IMR-90 (cell line): Measurements from ENCODE around the gene LYPD6.

Source experiments
- BHLHE40 ChIP-seq: fragments of 150-350 bp; IDR thresholded peaks from 2 replicates; pipeline ENCODE4 v1.6.1; 2016; ENCODE audit warnings: mild to moderate bottlenecking, low read depth, low read length
- CEBPB ChIP-seq: IDR thresholded peaks from 2 replicates; pipeline ENCODE4 v1.6.1; 2012; ENCODE audit warnings: low read depth, low read length, improper control_type of control experiment
- CHD1 ChIP-seq: IDR thresholded peaks from 2 replicates; pipeline ENCODE4 v1.6.1; 2012; ENCODE audit warnings: low read depth, low read length, improper control_type of control experiment
- ELK1 ChIP-seq: fragments of 150-350 bp; IDR thresholded peaks from 2 replicates; pipeline ENCODE4 v1.6.1; 2016; ENCODE audit warnings: low read depth, mild to moderate bottlenecking, low read length, moderate library complexity, borderline replicate concordance
- MAFK ChIP-seq: IDR thresholded peaks from 2 replicates; pipeline ENCODE4 v1.6.1; 2012; ENCODE audit warnings: low read depth, low read length, improper control_type of control experiment
- MAZ ChIP-seq: IDR thresholded peaks from 2 replicates; pipeline ENCODE4 v1.6.1; 2012; ENCODE audit warnings: low read depth, mild to moderate bottlenecking, low read length, improper control_type of control experiment, moderate library complexity, borderline replicate concordance
- MXI1 ChIP-seq: IDR thresholded peaks from 2 replicates; pipeline ENCODE4 v1.6.1; 2012; ENCODE audit warnings: low read depth, mild to moderate bottlenecking, low read length, moderate library complexity, borderline replicate concordance
- NFE2L2 ChIP-seq: fragments of 150-350 bp; IDR thresholded peaks from 2 replicates; pipeline ENCODE4 v1.6.1; 2016; ENCODE audit warnings: low read depth, mild to moderate bottlenecking, low read length
- POLR2A ChIP-seq: IDR thresholded peaks from 2 replicates; pipeline ENCODE4 v1.6.1; 2012; ENCODE audit warnings: mild to moderate bottlenecking, low read depth, low read length
- RAD21 ChIP-seq: IDR thresholded peaks from 2 replicates; pipeline ENCODE4 v1.6.1; 2012; ENCODE audit warnings: low read length, improper control_type of control experiment
- RCOR1 ChIP-seq: IDR thresholded peaks from 2 replicates; pipeline ENCODE4 v1.6.1; 2012; ENCODE audit warnings: mild to moderate bottlenecking, low read length, improper control_type of control experiment; ENCODE audit not compliant: insufficient replicate concordance
- USF2 ChIP-seq: fragments of 150-350 bp; IDR thresholded peaks from 2 replicates; pipeline ENCODE4 v1.6.1; 2017; ENCODE audit warnings: mild to moderate bottlenecking, antibody characterized with exemption, low read length, low read depth
- TF ChIP-seq, protein P1 (sequence below): conservative IDR thresholded peaks from 2 replicates; pipeline ENCODE4 v1.5.1; 2012; ENCODE audit warnings: mild to moderate bottlenecking, low read depth, low read length, improper control_type of control experiment

DNA sequence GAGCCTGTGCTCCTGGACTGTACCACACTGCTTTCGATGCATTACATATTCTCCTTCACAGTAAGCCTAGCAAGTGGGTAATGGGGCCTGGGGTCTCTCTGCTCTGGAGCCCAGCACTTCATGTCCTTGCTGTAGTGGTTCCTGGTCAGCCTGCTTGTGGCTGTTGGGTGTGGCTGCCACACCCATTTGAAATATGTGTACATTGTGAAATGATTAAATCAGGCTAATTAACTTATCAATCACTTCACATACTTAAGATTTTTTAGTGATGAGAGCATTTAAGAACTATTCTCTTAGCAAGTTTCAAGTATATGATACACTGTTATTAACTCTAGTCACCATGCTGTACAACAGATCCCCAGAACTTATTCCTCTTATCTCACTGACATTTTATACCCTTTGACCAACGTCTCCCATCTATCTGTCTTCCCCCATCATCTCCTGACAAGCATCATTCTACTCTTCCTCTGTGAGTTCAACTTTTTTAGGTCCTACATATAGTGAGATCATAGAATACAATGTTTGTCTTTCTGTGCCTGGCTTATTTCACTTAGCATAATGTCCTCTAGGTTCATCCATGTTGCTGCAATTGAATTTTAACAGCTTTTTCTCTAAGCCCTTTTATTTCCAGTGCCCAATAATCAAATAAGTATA is 92.1 kb downstream of the LYPD6 start:
- no peak for TF ChIP-seq USF2
- no peak for TF ChIP-seq POLR2A
- TF ChIP-seq, protein P1, sequence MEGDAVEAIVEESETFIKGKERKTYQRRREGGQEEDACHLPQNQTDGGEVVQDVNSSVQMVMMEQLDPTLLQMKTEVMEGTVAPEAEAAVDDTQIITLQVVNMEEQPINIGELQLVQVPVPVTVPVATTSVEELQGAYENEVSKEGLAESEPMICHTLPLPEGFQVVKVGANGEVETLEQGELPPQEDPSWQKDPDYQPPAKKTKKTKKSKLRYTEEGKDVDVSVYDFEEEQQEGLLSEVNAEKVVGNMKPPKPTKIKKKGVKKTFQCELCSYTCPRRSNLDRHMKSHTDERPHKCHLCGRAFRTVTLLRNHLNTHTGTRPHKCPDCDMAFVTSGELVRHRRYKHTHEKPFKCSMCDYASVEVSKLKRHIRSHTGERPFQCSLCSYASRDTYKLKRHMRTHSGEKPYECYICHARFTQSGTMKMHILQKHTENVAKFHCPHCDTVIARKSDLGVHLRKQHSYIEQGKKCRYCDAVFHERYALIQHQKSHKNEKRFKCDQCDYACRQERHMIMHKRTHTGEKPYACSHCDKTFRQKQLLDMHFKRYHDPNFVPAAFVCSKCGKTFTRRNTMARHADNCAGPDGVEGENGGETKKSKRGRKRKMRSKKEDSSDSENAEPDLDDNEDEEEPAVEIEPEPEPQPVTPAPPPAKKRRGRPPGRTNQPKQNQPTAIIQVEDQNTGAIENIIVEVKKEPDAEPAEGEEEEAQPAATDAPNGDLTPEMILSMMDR = no peak
- no peak for TF ChIP-seq MAFK
- no peak for TF ChIP-seq ELK1
- TF ChIP-seq CHD1 = no peak
- TF ChIP-seq RAD21 = no peak
- TF ChIP-seq NFE2L2 = no peak
- no peak for TF ChIP-seq CEBPB
- TF ChIP-seq MAZ = no peak
- no peak for TF ChIP-seq RCOR1
- TF ChIP-seq MXI1 = no peak
- TF ChIP-seq BHLHE40 = no peak
